HepG2 (cell line): ENCODE results near the gene SSU72. TPM values are rescaled to one million over a fixed set of nuclear protein-coding genes. Genes with fewer than 3 reads are reported as not detected.
A peak's percentile ranks its signal among the peaks of the same experiment; 100 is the strongest.

Source experiments
- ARID2 ChIP-seq: sonication (generic); formaldehyde crosslinking; IDR thresholded peaks from 2 replicates; pipeline ENCODE4 v1.8.1; 2022; ENCODE audit warnings: mild to moderate bottlenecking, missing genetic modification reagents, borderline replicate concordance
- ARID5B ChIP-seq: IDR thresholded peaks from 2 replicates; pipeline ENCODE4 v1.4.0; 2020; ENCODE audit warnings: mild to moderate bottlenecking, missing genetic modification reagents
- ATF7 ChIP-seq, 2 experiments: fragments of 450-650 bp in 1 of 2; sonication (generic) in 1 of 2; formaldehyde crosslinking in 1 of 2; IDR thresholded peaks; 2 replicates each; pipeline versions ENCODE4 v1.4.0 to v1.6.1; 2016 to 2020; ENCODE audit warnings: antibody characterized with exemption in 1 of 2, mild to moderate bottlenecking in 1 of 2, missing genetic modification reagents in 1 of 2
- ETV5 ChIP-seq: IDR thresholded peaks from 2 replicates; pipeline ENCODE4 v1.6.1; 2018; ENCODE audit warnings: missing biosample characterization, missing genetic modification reagents, inconsistent platforms, borderline replicate concordance
- FOXM1 ChIP-seq: sonication (generic); formaldehyde crosslinking; IDR thresholded peaks from 2 replicates; pipeline ENCODE4 v1.5.0; 2020; ENCODE audit warnings: missing genetic modification reagents
- GFI1 ChIP-seq: sonication (generic); formaldehyde crosslinking; IDR thresholded peaks from 2 replicates; pipeline ENCODE4 v1.5.0; 2020; ENCODE audit warnings: missing genetic modification reagents, mild to moderate bottlenecking, borderline replicate concordance
- HCFC1 ChIP-seq: fragments of 150-350 bp; IDR thresholded peaks from 2 replicates; pipeline ENCODE4 v1.6.1; 2014; ENCODE audit warnings: low read depth, low read length
- HIC2 ChIP-seq: sonication (generic); formaldehyde crosslinking; IDR thresholded peaks from 2 replicates; pipeline ENCODE4 v1.9.0; 2022; ENCODE audit warnings: low read depth, missing genetic modification reagents
- HIVEP1 ChIP-seq: sonication (generic); formaldehyde crosslinking; IDR thresholded peaks from 2 replicates; pipeline ENCODE4 v1.4.0; 2020; ENCODE audit warnings: mild to moderate bottlenecking, missing genetic modification reagents
- IKZF1 ChIP-seq: fragments of 450-650 bp; IDR thresholded peaks from 2 replicates; pipeline ENCODE4 v1.7.1; 2016
- NFE2 ChIP-seq: sonication (generic); formaldehyde crosslinking; IDR thresholded peaks from 2 replicates; pipeline ENCODE4 v1.4.0; 2020; ENCODE audit warnings: missing genetic modification reagents
- SALL1 ChIP-seq: sonication (generic); formaldehyde crosslinking; IDR thresholded peaks from 2 replicates; pipeline ENCODE4 v1.8.0; 2022; ENCODE audit warnings: mild to moderate bottlenecking, missing genetic modification reagents
- TBX2 ChIP-seq: sonication (generic); formaldehyde crosslinking; IDR thresholded peaks from 2 replicates; pipeline ENCODE4 v1.5.0; 2020; ENCODE audit warnings: missing genetic modification reagents, mild to moderate bottlenecking, borderline replicate concordance
- TCF12 ChIP-seq, 2 experiments: fragments of 450-650 bp in 1 of 2; sonication (generic) in 1 of 2; formaldehyde crosslinking in 1 of 2; IDR thresholded peaks; 2 replicates each; pipeline versions ENCODE4 v1.6.1 to v1.8.0; 2017 to 2022; ENCODE audit warnings: antibody characterized with exemption in 1 of 2, mild to moderate bottlenecking in 1 of 2, missing genetic modification reagents in 1 of 2, moderate library complexity in 1 of 2
- TRIM24 ChIP-seq: sonication (generic); formaldehyde crosslinking; IDR thresholded peaks from 2 replicates; pipeline ENCODE4 v1.8.0; 2022; ENCODE audit warnings: mild to moderate bottlenecking, missing genetic modification reagents
- ZBTB42 ChIP-seq: sonication (generic); formaldehyde crosslinking; IDR thresholded peaks from 2 replicates; pipeline ENCODE4 v1.5.0; 2020; ENCODE audit warnings: mild to moderate bottlenecking, missing genetic modification reagents
- ZFP1 ChIP-seq: IDR thresholded peaks from 2 replicates; pipeline ENCODE4 v1.6.1; 2016
- ZFP36 ChIP-seq: fragments of 150-350 bp; IDR thresholded peaks from 2 replicates; pipeline ENCODE4 v1.6.1; 2018; ENCODE audit warnings: borderline replicate concordance, low read length, low read depth; ENCODE audit not compliant: partially characterized antibody
- ZNF503 ChIP-seq: sonication (generic); formaldehyde crosslinking; IDR thresholded peaks from 2 replicates; pipeline ENCODE4 v1.4.0; 2020; ENCODE audit warnings: missing genetic modification reagents
- polyA plus RNA-seq, 8 experiments: library from polyadenylated mRNA; depleted of rRNA in 3 of 8; stranded (reverse) in 7 of 8; unstranded in 1 of 8; fragments of >200 nt; fragmentation: Illumina TruSeq in 4 of 8; extraction: Trizol in 4 of 8; gene quantifications; 2 replicates each; pipeline versions ENCODE4 v1.2.1 to v1.2.3, GENCODE V29; 2011 to 2016; ENCODE audit warnings: low read depth in 4 of 8, missing spikeins in 1 of 8, mixed read lengths in 1 of 8; ENCODE audit not compliant: insufficient read depth in 1 of 8
- total RNA-seq, 5 experiments: library from RNA; depleted of rRNA; stranded (reverse); fragments of >200 nt; fragmentation: Illumina TruSeq; extraction: Trizol; gene quantifications; 2 replicates each; pipeline ENCODE4 v1.2.3, GENCODE V29; 2016; ENCODE audit warnings: low read depth in 1 of 5
- TF ChIP-seq, protein P1 (sequence below): sonication (generic); formaldehyde crosslinking; IDR thresholded peaks from 2 replicates; pipeline ENCODE4 v1.4.0; 2020; ENCODE audit warnings: missing genetic modification reagents

The SSU72 gene
- total and polyA plus RNA-seq, 2 of the 13 experiments (the other 11 are each of a cell fraction or from before 2014, with no cell fraction given), result 42.8 to 67.1 TPM

GRCh38 chr1:1615256-1616044 lies 40.8 kb upstream of the SSU72 start, which contains the start of gene MIB2 (continued):
- peak; percentile 14 for TF ChIP-seq HIC2 (CRISPR knock-in tag)
- TF ChIP-seq HIVEP1, result no peak
- peak; percentile 44; the same call in 1 of the 2 replicates for TF ChIP-seq GFI1 (CRISPR knock-in tag)
- 0 out of 2 replicates have a peak, but pooled peaks have one; percentile 40 for TF ChIP-seq ZNF503 (CRISPR knock-in tag)
- TF ChIP-seq ARID2 (CRISPR knock-in tag), result no peak; the same call in 1 of the 2 replicates
- peak; percentile 94 for TF ChIP-seq ZBTB42 (CRISPR knock-in tag)
- TF ChIP-seq ATF7 (IDR thresholded peaks at IDR 0.05), result no peak
- 0 out of 2 replicates have a peak, but pooled peaks have one; percentile 57 for TF ChIP-seq ATF7 (CRISPR knock-in tag; IDR thresholded peaks at IDR 0.05)
- TF ChIP-seq, protein P1, sequence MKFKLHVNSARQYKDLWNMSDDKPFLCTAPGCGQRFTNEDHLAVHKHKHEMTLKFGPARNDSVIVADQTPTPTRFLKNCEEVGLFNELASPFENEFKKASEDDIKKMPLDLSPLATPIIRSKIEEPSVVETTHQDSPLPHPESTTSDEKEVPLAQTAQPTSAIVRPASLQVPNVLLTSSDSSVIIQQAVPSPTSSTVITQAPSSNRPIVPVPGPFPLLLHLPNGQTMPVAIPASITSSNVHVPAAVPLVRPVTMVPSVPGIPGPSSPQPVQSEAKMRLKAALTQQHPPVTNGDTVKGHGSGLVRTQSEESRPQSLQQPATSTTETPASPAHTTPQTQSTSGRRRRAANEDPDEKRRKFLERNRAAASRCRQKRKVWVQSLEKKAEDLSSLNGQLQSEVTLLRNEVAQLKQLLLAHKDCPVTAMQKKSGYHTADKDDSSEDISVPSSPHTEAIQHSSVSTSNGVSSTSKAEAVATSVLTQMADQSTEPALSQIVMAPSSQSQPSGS (CRISPR knock-in tag), result peak; percentile 51; the same call in 1 of the 2 replicates
- TF ChIP-seq TBX2 (CRISPR knock-in tag), result peak; percentile 73; the same call in 1 of the 2 replicates
- TF ChIP-seq TRIM24 (CRISPR knock-in tag), result no peak
- TF ChIP-seq ETV5 (CRISPR knock-in tag), result peak; percentile 30; the same call in 1 of the 2 replicates
- peak; percentile 82 for TF ChIP-seq HCFC1
- 0 out of 2 replicates have a peak, but pooled peaks have one; percentile 20 for TF ChIP-seq ARID5B (CRISPR knock-in tag)
- peak; percentile 76 for TF ChIP-seq SALL1
- no peak for TF ChIP-seq ZFP36
- TF ChIP-seq IKZF1, result no peak
- TF ChIP-seq FOXM1 (CRISPR knock-in tag), result 0 out of 2 replicates have a peak, but pooled peaks have one; percentile 16
- no peak for TF ChIP-seq ZFP1 (CRISPR knock-in tag)
- TF ChIP-seq NFE2 (CRISPR knock-in tag), result no peak
- TF ChIP-seq TCF12 (IDR thresholded peaks at IDR 0.05), result no peak
- TF ChIP-seq TCF12 (CRISPR knock-in tag; IDR thresholded peaks at IDR 0.05), result peak; percentile 24; the same call in 1 of the 2 replicates
